AG09309 (cell line): ENCODE data around the gene ABHD12.

Experiments used
- DNase-seq: peaks from one replicate; pipeline ENCODE4 v3.0.0-alpha.2; 2010; ENCODE audit warnings: low read depth
- H3K4me3 ChIP-seq: 2 replicates; pipeline ENCODE4 v1.5.1; 2011; ENCODE audit warnings: mild to moderate bottlenecking, low read depth, low read length, moderate library complexity; ENCODE audit not compliant: control insufficient read depth
- CTCF ChIP-seq: IDR thresholded peaks from 2 replicates; pipeline ENCODE4 v1.5.1; 2011; ENCODE audit warnings: mild to moderate bottlenecking, low read depth, low read length, inconsistent platforms; ENCODE audit not compliant: insufficient read depth, control insufficient read depth; ENCODE audit errors: missing control alignments

ABHD12 gene

GRCh38 chr20:25285856-25286798 is 104.5 kb downstream of the ABHD12 start:
- DNase-seq, result no peak
- no peak overlapping the region for H3K4me3 ChIP-seq
- no peak for TF ChIP-seq CTCF

- DNase-seq, result no peak
- no peak for TF ChIP-seq CTCF
- no peak overlapping the region for H3K4me3 ChIP-seq
These were observed 105.5 kb downstream of the ABHD12 start for GRCh38 chr20:25285091-25285647.

DNA sequence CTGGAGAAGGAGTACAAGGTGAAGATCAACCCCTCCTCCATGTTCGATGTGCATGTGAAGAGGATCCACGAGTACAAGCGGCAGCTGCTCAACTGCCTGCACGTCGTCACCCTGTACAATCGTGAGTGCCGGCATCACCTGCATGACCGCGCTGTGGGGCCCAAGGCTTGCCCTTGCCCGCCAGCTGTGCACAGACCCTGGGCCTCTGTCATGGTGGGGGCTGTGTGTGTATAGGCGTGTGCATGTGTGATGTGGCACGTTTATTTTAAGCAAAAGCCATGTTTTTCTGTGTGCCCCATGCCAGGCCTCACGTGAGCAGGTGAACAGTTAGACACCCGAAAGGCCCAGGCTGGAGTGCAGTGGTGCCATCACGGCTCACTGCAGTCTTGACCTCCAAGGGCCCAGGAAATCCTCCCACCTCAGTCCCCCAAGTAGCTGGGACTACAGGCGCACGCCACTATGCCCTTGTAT is 106.5 kb downstream of the ABHD12 start:
- H3K4me3 ChIP-seq, result no peak overlapping the region
- no peak for DNase-seq
- no peak for TF ChIP-seq CTCF

GRCh38 chr20:25283221-25283951 is 107.2 kb downstream of the ABHD12 start:
- no peak overlapping the region for H3K4me3 ChIP-seq
- TF ChIP-seq CTCF, result no peak
- DNase-seq, result no peak

- no peak for TF ChIP-seq CTCF
- H3K4me3 ChIP-seq, result no peak overlapping the region
- no peak for DNase-seq
These were observed 107.8 kb downstream of the ABHD12 start for GRCh38 chr20:25282796-25283195.

DNA sequence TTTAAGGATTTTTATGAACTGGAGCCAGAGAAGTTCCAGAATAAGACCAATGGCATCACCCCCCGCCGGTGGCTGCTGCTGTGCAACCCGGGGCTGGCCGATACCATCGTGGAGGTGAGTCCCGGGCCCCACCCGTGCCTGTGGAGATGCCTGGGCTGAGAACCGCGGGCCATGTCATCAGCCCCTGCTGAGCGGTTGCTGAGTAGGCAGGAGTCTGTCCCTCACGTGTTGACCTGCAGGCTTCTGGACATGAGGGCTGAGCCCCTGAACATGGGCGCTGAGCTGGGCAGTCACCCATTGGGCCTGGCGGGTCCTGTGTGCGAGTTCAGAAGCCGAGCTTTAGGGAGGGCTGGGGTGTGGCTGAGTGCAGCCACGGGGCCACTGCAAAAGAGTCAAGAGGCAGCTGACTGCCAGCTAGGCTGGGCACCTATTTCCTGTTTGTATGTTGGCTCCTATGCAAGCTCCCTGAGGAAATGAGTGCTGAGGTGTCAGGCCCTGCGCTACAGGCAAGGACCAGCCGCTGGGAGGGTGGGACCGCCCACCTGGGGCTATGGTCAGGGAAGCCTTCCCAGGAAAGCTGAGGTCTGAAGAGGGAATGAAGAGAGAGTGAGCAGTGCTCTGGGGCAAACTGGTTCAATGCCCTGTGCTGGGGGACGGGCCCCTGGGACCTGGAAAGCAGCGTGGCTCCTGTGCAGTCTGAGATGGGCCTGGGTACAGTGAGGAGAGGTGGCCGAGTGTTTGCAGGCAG is 108.4 kb downstream of the ABHD12 start:
- DNase-seq, result no peak
- no peak overlapping the region for H3K4me3 ChIP-seq

More for the DNA sequence above, 108.4 kb downstream of the ABHD12 start:
- no peak for TF ChIP-seq CTCF
